GM19193 (cell line): Measurements from ENCODE around the gene CDH1.

Source experiments
- POLR2A ChIP-seq: IDR thresholded peaks from 4 replicates; pipeline ENCODE4 v1.6.1; 2011; ENCODE audit not compliant: insufficient read depth, insufficient read length; ENCODE audit errors: extremely low read depth

Gene CDH1

DNA sequence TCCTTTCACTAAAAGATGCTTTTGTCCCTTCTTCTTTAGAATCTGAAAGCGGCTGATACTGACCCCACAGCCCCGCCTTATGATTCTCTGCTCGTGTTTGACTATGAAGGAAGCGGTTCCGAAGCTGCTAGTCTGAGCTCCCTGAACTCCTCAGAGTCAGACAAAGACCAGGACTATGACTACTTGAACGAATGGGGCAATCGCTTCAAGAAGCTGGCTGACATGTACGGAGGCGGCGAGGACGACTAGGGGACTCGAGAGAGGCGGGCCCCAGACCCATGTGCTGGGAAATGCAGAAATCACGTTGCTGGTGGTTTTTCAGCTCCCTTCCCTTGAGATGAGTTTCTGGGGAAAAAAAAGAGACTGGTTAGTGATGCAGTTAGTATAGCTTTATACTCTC, 96.2 kb downstream of the CDH1 start:
- no peak for TF ChIP-seq POLR2A

- no peak for TF ChIP-seq POLR2A
These were observed 97.5 kb downstream of the CDH1 start for GRCh38 chr16:68834550-68834949.

GRCh38 chr16:68835970-68836369, 98.9 kb downstream of the CDH1 start:
- no peak for TF ChIP-seq POLR2A

DNA sequence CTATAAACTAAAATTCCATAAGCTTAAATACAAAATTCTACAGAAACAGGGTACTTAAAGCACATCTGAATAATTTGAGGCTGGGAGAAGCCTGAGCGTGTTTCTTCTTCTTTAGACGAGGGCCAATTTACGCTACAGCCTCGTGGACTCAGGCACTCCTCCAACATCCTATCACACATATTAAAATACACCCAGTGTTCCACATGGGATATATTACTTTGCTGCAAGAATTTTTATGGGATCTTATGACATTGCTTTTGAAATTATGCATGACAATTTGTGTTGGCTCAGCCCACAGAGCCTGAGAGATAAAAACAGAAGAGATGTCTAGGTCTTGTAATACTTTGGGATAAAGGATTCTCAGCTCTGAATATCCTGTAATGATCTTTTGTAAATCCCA, 102.7 kb downstream of the CDH1 start:
- no peak for TF ChIP-seq POLR2A

- peak; percentile 91 for TF ChIP-seq POLR2A
These were observed 106.6 kb downstream of the CDH1 start, which contains the start of gene TANGO6 for GRCh38 chr16:68843482-68844210. Gene TANGO6, plus strand, starts transcription at chr16:68843531. Its CDS starts 87 bp downstream, at chr16:68843618.

GRCh38 chr16:68844211-68844564, 107.1 kb downstream of the CDH1 start:
- no peak for TF ChIP-seq POLR2A

DNA sequence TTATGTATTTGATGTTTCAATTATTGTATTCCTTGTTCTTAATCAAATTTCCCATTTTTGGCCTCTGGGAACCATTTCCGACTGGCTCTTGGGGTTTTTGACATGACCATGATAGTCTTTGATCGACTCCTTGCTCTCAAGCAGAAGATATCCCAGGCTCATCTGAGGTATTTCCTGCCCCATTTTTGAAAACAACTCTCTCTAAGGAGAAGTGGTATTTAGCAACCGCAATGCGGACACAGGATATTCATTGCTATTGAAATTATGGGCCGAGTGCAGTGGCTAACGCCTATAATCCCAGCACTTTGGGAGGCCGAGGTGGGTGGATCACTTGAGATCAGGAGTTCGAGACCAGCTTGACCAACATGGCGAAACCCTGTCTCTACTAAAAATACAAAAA, 111.7 kb downstream of the CDH1 start:
- no peak for TF ChIP-seq POLR2A

- no peak for TF ChIP-seq POLR2A
These were observed 113.4 kb downstream of the CDH1 start for GRCh38 chr16:68850481-68850880.

GRCh38 chr16:68851601-68852000, 114.5 kb downstream of the CDH1 start:
- no peak for TF ChIP-seq POLR2A

DNA sequence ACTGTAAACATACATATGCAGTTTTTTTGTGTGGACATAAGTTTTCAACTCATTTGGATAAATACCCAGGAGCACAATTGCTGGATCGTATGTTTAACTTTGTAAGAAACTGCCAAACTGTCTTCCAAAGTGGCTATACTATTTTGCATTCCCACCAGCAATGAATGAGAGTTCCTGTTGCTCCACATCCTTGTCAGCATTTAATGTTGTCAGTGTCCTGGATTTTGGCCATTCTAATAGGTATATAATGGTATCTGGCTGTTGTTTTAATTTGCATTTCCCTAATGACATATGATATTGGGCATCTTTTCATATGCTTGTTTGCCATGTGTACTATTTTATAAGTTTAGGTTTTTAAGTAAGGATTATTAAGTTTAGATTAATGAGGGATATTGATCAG, 120.4 kb downstream of the CDH1 start:
- TF ChIP-seq POLR2A: no peak

DNA sequence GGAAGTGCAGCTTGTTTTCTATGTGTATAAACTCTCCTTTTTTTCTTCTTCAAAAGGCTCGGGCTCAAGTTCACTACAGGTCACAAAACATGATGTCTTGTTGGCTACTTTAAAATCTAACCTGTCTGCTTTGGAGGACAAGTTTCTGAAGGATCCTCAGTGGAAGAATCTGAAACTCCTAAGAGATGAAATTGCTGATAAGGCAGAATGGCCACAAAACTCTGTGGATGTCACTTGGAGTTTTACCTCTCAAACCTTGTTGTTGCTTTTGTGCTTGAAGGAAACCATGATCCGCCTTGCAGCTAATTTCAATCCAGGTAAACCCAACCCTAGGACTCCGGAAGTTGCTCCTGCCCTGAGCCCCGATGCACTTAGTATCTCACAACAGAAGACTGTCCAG, 122.7 kb downstream of the CDH1 start:
- no peak for TF ChIP-seq POLR2A

GRCh38 chr16:68860978-68861892, 124.1 kb downstream of the CDH1 start:
- TF ChIP-seq POLR2A: no peak

GRCh38 chr16:68866933-68867332, 129.8 kb downstream of the CDH1 start:
- TF ChIP-seq POLR2A: no peak

- TF ChIP-seq POLR2A: no peak
These were observed 132.5 kb downstream of the CDH1 start for GRCh38 chr16:68869492-68870088.
